ENCODE measurements around the gene LSM14A.
A peak's percentile ranks its signal among the peaks of the same experiment; 100 is the strongest.
"Not testable (repeated sequence)": the region's sequence is repeated elsewhere in the genome, so short reads cannot be mapped to it uniquely, and the experiment has no call there.

Gene LSM14A

DNA sequence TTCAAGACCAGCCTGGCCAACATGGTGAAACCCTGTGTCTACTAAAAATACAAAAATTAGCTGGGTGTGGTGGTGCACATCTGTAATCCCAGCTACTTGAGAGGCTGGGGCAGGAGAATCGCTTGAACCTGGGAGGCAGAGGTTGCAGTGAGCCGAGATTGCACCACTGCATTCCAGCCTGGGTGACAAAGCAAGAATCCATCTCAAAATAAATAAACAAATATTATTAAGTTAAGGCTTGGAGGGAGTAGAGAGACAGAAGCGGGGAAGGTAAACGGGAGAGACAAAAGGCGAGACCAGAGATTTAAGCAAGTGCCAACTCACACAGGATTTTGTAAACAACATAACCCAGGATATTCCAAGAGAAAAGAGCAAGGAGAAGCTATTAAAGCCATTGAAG, 12.8 kb upstream of the LSM14A start:
- DNase-seq: not testable (repeated sequence)

DNA sequence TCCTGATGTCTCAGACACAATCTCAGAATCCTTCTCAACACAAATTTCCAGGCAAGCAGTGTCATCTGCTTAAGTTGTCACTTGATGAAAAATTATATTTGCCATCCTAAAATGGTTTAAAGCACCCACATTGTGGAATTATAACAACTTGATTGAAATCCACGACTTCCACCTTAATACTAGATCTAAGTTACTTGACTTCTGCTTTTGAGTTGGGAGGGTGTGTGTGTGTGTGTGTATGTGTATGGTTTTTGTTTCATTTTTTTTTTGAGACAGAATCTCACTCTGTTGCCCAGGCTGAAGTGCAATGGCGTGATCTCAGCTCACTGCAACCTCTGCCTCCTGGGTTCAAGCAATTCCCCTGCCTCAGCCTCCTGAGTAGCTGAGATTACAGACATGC, 10.4 kb upstream of the LSM14A start:
- not testable (repeated sequence) for DNase-seq

GRCh38 chr19:34165295-34165738, 7.0 kb upstream of the LSM14A start:
- no peak for DNase-seq

- not testable (repeated sequence) for DNase-seq
These were observed 2.7 kb upstream of the LSM14A start for GRCh38 chr19:34169475-34170199.

- DNase-seq: no peak
These were observed 796 bp upstream of the LSM14A start for GRCh38 chr19:34171539-34171876.

DNA sequence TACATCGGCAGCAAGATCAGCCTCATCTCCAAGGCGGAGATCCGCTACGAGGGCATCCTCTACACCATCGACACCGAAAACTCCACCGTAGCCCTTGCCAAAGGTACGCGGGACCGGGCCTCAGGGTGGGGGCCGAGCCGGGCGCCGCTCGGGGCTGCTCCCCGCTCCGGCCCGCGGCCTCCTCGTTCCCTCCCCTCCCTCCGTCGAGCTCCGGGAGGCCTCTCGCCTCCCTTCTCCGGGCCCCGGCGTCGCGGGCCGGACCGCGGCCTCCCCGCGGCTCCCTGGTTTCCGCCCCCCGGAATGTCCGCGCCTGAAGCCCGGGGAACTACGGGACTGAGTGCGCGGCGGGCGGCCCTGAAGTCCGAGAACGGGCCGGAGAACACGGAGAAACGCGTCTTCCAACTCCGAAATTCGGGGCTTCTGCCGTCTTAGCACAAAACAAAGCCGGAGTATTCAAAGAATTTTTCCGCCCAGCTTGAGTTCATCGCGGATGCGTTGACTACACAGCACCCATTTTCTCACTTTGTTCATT, 423 bp downstream of the LSM14A start:
- peak in 1 of 2 experiments; percentile 29 for DNase-seq

DNA sequence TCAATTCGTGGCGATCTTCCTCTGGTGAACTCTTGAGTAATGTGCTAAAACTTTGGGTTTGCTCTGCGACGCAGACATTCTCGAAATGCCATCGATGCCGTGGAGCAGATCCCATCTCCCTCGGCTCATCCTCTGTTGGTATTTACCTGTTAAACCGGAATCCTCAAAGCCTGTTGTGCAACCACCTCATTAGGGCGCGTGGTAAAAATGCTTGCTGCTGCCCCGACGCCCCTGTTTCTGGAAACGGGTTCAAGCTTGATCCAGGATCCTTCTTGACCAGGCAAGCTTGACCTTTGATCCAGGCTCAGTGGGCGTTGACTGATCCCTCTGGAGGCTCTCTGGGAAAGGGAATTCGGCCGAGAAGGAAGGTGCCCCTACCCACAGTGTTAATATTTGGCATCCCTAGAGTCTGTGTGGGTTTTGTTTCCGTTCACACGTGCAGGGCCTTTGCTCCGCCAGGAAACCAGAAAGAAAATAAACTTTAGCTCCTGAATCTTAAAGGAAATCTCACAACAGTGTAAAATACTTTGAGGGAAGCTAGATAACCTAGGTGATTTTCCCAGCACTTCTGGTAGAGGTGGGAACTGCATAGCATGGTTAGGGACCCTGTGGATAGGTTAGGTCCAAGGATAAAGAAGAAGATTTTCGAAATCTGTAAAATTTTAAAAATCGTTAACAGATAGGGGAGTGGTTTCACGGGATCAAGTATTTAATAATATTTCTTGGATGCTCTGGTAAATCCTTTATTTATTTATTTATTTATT, 1.1 kb downstream of the LSM14A start:
- no peak for DNase-seq

DNA sequence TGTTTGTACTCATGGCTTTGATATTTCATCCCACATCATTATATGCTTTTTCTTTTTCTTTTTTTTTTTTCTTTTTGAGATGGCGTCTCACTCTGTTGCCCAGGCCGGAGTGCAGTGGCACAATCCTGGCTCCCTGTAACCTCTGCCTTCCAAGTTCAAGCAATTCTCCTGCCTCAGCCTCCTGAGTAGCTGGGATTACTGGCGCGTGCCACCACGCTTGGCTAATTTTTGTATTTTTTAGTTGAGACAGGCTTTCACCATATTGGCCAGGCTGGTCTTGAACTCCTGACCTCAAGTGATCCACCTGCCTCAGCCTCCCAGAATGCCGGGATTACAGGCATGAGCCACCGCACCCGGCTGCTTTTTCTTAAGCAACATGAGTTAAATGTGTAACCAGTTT, 2.9 kb downstream of the LSM14A start:
- DNase-seq: not testable (repeated sequence)

GRCh38 chr19:34176581-34176980, 4.3 kb downstream of the LSM14A start:
- DNase-seq: no peak

DNA sequence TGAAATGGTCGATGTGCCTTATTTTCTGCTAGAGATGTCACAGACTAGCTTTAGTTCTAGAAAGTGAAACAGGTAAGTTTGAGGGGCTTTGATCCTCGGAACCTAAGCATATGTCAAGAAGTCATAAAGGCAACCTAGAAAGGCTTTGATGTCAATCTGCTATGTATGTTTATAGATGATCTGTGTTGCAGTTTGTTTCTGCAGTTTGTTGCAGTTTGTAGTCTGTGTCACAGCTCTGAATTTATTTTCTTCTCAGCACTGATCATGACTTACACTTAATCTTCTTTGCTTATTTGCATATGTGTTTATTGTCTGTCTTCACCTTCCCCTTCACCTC, 5.9 kb downstream of the LSM14A start:
- no peak for DNase-seq

DNA sequence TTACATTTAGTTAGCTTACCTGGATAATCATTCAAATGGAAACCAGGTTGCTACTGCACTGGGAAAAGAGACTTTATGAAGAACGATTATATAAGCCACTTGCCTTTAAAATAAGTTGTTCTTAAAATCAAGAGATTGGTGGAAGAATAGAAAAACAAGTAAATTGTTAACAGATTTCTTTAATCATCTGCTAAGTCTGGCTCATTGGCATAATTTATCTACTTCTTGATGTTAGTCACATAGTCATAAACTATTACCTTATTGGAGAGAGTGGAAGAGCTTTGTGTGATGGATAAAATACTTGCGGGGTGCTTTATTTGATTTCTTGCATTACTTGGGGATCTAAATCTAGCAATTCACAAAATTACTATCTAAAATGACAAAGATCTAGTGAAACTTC, 6.8 kb downstream of the LSM14A start:
- no peak for DNase-seq

GRCh38 chr19:34180273-34180672, 8.0 kb downstream of the LSM14A start:
- no peak for DNase-seq

DNA sequence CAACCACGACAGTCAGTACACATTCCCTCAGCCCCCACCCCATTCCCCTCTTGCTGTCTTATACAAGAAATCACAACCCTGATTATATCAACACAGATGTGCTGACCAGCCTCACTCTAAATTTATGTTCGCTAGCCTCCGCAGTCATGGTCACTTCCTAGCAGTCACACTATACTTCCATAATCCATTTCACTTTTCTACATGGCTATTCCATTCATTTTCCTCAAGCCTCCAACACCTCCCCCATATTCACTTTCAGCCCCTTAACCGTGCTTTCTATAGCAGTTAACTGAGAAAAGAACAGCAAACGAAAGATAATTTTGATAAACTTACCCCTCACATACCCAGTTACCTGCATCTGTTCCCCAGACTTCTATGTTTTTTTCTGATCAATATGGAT, 8.4 kb downstream of the LSM14A start:
- DNase-seq: no peak

DNA sequence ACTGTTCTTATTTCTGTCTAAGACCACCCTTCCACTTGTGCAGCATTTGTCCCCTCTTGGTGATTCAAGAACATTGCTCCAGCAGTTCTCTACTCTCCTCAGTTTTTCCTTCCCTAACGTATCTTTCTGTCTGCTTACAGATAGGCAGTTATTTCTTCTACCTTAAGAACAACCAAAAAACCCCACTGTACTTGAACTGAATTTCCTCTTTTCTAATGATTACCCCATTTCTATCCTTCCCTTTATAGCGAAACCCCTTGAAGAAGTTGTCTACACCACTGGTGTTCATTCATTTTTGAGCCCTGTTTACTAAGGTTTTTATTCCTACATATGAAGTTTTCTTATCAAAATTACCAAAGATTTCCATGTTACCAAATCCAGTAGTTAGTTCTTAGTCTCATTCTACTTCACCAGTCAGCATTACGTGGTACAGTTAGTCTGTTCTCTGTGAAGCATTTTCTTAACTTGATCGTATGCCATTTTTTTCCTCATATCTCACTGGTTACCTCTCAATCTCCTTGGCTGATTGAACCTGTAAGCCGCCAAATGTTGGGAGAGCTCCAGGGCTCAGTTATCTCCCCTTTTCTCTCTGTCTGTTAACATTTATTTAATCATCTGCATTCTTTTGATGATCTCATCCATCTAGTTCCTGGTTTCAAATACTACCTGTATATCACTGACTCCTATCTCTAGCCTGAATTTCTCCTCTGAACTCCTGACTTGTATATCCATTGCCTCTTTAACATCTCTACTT, 9.0 kb downstream of the LSM14A start:
- no peak for DNase-seq

DNA sequence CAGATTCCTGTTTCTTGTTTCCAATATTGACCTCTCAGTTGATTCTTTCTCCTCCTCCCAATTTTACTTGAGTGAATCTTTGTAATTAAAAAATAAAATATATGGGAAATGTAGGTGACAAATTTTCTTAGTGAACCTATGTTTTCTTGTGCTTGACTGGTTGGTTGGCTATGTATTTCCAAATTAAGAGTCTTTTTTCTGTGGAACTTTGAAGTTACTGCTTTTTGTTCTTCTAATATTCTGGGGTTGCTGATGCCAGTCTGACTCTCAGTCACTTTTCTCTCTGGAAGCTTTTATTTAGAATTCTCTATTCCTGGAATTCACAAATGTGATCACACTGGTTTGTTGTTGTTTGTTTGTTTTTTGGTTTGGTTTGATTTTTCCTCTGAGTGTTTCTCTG, 9.8 kb downstream of the LSM14A start:
- no peak for DNase-seq

DNA sequence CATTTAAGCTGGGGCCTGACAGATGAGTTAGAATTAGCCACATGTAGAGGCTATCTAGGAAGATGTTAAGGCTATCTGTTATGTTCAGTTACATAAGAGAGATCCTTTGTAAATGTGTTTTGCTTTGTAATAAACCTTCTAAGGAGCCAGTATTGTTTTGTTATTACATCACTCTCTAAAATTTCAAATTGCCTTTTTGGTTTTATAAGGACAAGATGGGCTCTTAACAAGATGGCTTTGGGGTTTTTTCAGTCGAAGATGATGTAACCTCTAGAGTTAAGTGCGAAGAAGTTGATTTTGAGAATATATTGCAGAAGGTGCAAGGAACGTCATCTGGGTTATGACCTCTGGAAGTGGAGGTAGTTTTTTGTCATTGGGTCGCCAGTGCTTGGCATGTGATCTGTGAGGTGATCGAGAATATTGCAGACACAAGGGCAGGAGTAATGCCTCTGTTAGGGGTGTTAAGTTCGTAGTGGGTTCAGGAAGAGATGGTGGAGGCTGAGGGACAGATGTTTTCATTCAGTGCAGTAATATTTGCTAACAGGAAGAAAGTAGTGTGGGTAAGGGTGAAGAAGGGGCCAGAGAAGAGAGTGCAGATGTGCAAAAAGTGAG, 12.7 kb downstream of the LSM14A start:
- no peak for DNase-seq

DNA sequence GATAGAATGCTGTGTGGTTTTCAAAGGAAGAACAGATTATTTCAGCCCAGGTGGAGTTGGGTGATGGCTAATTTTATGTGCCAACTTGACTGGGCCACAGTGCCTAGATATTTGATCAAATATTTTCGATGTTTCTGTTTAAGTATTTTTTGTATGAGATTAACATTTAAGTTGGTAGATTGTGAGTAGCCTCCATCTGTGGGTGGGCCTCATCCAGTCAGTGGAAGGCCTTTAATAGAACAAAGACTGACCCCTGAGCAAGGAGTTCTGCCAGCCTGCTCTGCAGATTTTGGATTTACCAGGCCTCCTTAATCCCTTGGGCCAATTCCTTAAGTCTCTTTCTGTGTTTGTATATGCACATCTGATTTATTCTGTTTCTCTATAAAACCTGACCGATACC, 13.9 kb downstream of the LSM14A start:
- no peak for DNase-seq

GRCh38 chr19:34187011-34187410, 14.7 kb downstream of the LSM14A start:
- DNase-seq: no peak

DNA sequence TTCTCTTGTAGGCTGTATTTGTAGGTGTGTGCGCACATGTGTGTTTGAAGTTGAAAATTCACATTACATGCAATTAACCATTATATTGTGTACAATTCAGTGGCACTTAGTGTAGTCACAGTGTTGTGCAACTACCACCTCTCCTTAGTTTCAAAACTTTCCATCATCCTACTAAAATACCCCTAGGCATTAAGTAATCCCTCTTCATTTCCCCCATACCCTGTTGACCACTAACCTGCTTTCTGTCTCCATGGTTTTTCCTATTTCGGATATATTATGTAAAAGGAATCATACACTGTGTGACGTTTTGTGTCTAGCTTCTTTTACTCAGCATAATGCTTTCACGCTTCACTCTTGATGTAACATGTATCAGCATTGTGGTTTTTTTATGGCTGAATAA, 16.1 kb downstream of the LSM14A start:
- DNase-seq: no peak

DNA sequence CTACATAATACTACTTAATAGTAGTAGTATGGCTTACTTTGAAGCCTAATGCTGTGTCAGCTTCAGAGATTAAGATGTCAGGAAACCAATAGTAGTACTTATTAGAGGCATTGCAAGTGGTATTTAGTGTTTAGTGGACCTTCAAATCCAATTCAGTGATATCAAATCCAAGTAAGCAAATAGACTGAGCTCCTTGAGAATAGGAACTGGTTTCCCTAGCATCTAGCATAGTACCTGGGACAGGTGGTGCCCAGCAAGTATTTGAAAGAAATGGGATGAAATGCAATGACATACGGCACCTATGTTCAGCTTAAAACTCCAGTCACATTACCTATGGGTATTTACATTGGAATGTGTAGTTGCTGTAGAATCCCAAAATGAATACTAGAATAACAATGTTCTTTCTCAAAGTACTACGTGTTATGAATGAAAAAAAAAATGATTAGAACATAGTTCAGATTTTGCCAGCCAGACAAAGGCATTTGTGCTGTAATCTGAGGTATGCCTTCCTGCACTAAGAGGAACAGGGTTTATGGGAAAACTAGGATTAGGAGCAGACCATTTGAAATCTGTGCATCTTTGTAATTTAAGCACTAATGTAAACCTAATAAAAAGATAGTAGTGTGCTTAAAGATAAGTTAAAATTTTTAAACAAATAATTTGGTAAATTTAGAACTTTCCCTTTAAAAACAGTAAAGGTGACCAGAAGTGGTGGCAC, 17.1 kb downstream of the LSM14A start:
- DNase-seq: no peak

- DNase-seq: no peak
These were observed 17.7 kb downstream of the LSM14A start for GRCh38 chr19:34189917-34190425.

DNA sequence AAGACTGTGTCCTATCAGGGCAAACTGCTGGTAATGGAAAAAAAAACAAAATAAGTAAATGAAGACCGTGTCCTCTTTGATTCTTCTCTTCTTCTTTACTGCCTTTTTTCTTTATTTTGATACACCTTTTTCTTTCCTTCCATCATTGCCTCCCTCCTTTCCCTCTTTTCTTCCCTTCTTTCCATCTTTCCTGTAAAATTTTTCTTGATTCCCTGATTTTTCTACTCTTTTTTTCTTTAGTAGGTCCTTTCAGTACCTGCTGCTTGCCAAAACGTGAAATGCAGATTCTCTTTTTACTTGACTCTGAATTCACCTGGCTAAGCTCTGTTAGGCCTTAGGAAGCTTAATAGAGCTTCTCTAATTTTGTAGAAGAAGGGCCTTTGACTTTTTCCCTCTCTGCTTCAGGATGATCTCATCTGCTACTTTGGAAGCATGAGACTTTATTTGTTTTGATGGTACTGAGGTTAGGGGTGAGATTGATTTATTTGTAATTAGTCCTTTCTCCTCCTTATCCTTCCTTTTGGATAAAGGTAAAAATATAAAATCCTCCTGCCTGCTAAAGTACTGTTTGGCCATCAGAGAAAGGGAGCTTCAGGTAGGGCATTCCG, 19.2 kb downstream of the LSM14A start:
- no peak for DNase-seq

Measured in SHP77 (cell line).